HL-60 (cell line): ENCODE results near the gene KRTAP9-3.
"Not testable (repeated sequence)": the region's sequence is repeated elsewhere in the genome, so short reads cannot be mapped to it uniquely, and the experiment has no call there.

Source experiments
- CTCF ChIP-seq: IDR thresholded peaks from one replicate; pipeline ENCODE4 v1.5.1; 2011; ENCODE audit warnings: low read length, control low read depth, inconsistent platforms; ENCODE audit not compliant: insufficient read depth
- GABPA ChIP-seq: IDR thresholded peaks from 2 replicates; pipeline ENCODE4 v1.6.1; 2012; ENCODE audit warnings: low read depth
- REST ChIP-seq: IDR thresholded peaks from 2 replicates; pipeline ENCODE4 v1.6.1; 2012; ENCODE audit warnings: low read depth; ENCODE audit not compliant: insufficient replicate concordance

DNA sequence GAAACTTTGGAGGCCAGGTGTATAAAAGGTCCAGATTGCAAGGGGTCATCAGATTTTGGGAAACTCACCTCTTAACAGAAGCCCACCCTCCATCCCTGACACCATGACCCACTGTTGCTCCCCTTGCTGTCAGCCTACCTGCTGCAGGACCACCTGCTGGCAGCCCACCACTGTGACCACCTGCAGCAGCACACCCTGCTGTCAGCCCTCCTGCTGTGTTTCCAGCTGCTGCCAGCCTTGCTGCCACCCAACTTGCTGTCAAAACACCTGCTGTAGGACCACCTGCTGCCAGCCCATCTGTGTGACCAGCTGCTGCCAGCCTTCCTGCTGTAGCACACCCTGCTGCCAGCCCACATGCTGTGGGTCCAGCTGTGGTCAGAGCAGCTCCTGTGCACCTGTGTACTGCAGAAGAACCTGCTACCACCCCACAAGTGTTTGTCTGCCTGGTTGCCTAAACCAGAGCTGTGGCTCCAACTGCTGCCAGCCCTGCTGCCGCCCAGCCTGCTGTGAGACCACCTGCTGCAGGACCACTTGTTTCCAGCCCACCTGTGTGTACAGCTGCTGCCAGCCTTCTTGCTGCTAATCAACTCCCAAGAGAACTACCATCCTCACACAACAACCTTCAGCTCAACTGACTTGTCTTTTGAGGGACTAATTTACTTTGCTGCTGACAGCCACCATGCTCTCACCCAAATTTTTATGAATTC, at the start of gene KRTAP9-3:
- not testable (repeated sequence) for TF ChIP-seq CTCF, GABPA, REST
